Keratinocyte (primary cell): Measurements from ENCODE around the gene A2ML1. TPM values are rescaled to one million over a fixed set of nuclear protein-coding genes. Genes with fewer than 3 reads are reported as not detected.

Experiments used
- DNase-seq: peaks from one replicate; pipeline ENCODE4 v3.0.0-alpha.2; 2011; ENCODE audit warnings: low read depth, missing footprints, low spot score
- FAIRE-seq: peaks from 2 replicates; lab custom pipeline; 2011; peaks lifted over from hg19 to GRCh38; lab: Jason Lieb, UNC
- H2AFZ ChIP-seq: 2 replicates; pipeline ENCODE4 v1.6.0; 2012; ENCODE audit warnings: low read length, control low read depth, inconsistent platforms; ENCODE audit not compliant: control insufficient read depth
- H3K27ac ChIP-seq: 2 replicates; pipeline ENCODE4 v1.5.1; 2011; ENCODE audit warnings: low read length; ENCODE audit not compliant: control insufficient read depth, insufficient read depth
- H3K27me3 ChIP-seq: 3 replicates; pipeline ENCODE4 v1.6.0; 2011; ENCODE audit warnings: low read length; ENCODE audit not compliant: control insufficient read depth, insufficient read depth; ENCODE audit errors: extremely low read depth
- H3K36me3 ChIP-seq, 2 experiments: 2 replicates in 1 of 2; 3 replicates in 1 of 2; pipeline ENCODE4 v1.5.1; 2011; ENCODE audit warnings: low read length in 2 of 2, mild to moderate bottlenecking in 1 of 2; ENCODE audit not compliant: control insufficient read depth in 2 of 2, insufficient read depth in 2 of 2; ENCODE audit errors: extremely low read depth in 1 of 2
- H3K4me1 ChIP-seq: 3 replicates; pipeline ENCODE4 v1.5.1; 2011; ENCODE audit warnings: low read length; ENCODE audit not compliant: control insufficient read depth, insufficient read depth; ENCODE audit errors: extremely low read depth
- H3K4me2 ChIP-seq: 3 replicates; pipeline ENCODE4 v1.6.0; 2011; ENCODE audit warnings: low read depth, low read length; ENCODE audit not compliant: control insufficient read depth, insufficient read depth; ENCODE audit errors: extremely low read depth
- H3K4me3 ChIP-seq, 3 experiments: fragments of 200-600 bp in 1 of 3; sonication (generic) in 1 of 3; 2 replicates in 2 of 3; 3 replicates in 1 of 3; pipeline ENCODE4 v1.5.1; 2011 to 2016; ENCODE audit warnings: low read length in 3 of 3, mild to moderate bottlenecking in 3 of 3, control low read depth in 2 of 3, inconsistent platforms in 1 of 3, low read depth in 1 of 3, mixed read lengths in 1 of 3, mixed run types in 1 of 3, moderate library complexity in 1 of 3; ENCODE audit not compliant: control insufficient read depth in 2 of 3, insufficient read depth in 2 of 3; ENCODE audit errors: extremely low read depth in 1 of 3
- H3K79me2 ChIP-seq: 2 replicates; pipeline ENCODE4 v1.6.0; 2012; ENCODE audit warnings: low read length; ENCODE audit not compliant: control insufficient read depth, insufficient read depth
- H3K9ac ChIP-seq: 3 replicates; pipeline ENCODE4 v1.6.0; 2011; ENCODE audit warnings: low read length; ENCODE audit not compliant: control insufficient read depth, insufficient read depth; ENCODE audit errors: extremely low read depth
- H3K9me1 ChIP-seq: 3 replicates; pipeline ENCODE4 v1.6.0; 2011; ENCODE audit warnings: low read length; ENCODE audit not compliant: control insufficient read depth, insufficient read depth; ENCODE audit errors: extremely low read depth
- H3K9me3 ChIP-seq: 2 replicates; pipeline ENCODE4 v1.5.1; 2012; ENCODE audit warnings: low read depth, low read length; ENCODE audit not compliant: control insufficient read depth
- H4K20me1 ChIP-seq: 3 replicates; pipeline ENCODE4 v1.6.0; 2011; ENCODE audit warnings: low read length; ENCODE audit not compliant: control insufficient read depth, insufficient read depth; ENCODE audit errors: extremely low read depth
- EZH2 ChIP-seq: IDR thresholded peaks from one replicate; pipeline ENCODE4 v1.6.1; 2012; ENCODE audit warnings: inconsistent platforms, mild to moderate bottlenecking, low read length, moderate library complexity
- dilution Hi-C: fragments of 300-500 bp; cut with MboI; formaldehyde crosslinking; loops from one replicate; pipeline ENCODE4 v1.7.0; 2020; ENCODE audit warnings: low sequenced_read_pairs; ENCODE audit not compliant: extremely low pct_ligation_motif_present
- polyA plus RNA-seq, 5 experiments: library from polyadenylated mRNA; depleted of rRNA in 3 of 5; stranded (reverse) in 3 of 5; stranded (forward) in 1 of 5; unstranded in 1 of 5; fragments of >200 nt; gene quantifications; 1 replicate in 1 of 5; 2 replicates in 3 of 5; 3 replicates in 1 of 5; pipeline versions ENCODE4 v1.2.1 to v1.2.3, GENCODE V29; 2011 to 2012; ENCODE audit warnings: missing spikeins in 2 of 5, low read depth in 1 of 5, low replicate concordance in 1 of 5
- TF ChIP-seq, protein P1 (sequence below), 3 experiments: IDR thresholded peaks in 1 of 3; conservative IDR thresholded peaks in 1 of 3; optimal IDR thresholded peaks in 1 of 3; 2 replicates in 2 of 3; 3 replicates in 1 of 3; pipeline versions ENCODE3 to v1.5.1; 2011; ENCODE audit warnings: low read length in 3 of 3, mild to moderate bottlenecking in 3 of 3, moderate library complexity in 2 of 3, control low read depth in 1 of 3, inconsistent platforms in 1 of 3; ENCODE audit not compliant: insufficient read depth in 2 of 3; ENCODE audit errors: extremely low read depth in 1 of 3

Gene A2ML1
- polyA plus RNA-seq, 1 donor (not counting 4 experiments of a cell fraction or from before 2014, with no cell fraction given) = 81.1 TPM

DNA sequence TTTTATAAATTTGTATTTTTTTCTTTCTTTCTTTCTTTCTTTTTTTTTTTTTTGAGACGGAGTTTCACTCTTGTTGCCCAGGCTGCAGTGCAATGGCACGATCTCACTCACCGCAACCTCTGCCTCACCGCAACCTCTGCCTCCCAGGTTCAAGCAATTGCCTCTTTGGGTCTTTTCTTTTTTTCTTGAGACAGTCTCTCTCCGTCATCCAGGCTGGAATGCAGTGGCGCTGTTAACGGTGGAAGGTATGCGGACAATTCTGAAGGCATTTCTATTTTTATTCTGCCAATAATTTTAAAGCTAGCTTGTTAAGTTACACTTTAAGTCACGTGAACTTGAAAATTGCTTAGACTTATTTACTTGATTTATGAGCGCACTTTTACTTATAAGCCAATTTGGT, 83.1 kb downstream of the A2ML1 start:
- DNase-seq (no peak), FAIRE-seq (no peak)
- Histone ChIP-seq H3K27ac (no peak overlapping the region), H3K4me1 (no peaks in the 10 kb centered on the region), H4K20me1 (no peaks in the 10 kb centered on the region), H3K9me3 (no peaks in the 10 kb centered on the region), H3K79me2 (no peaks in the 10 kb centered on the region), H3K27me3 (no peaks in the 10 kb centered on the region), H2AFZ (no peak overlapping the region), H3K4me3 (no peak overlapping the region), H3K9me1 (no peaks in the 10 kb centered on the region), H3K9ac (no peak overlapping the region), H3K36me3 (no peaks in the 10 kb centered on the region), H3K4me2 (no peak overlapping the region)
- dilution Hi-C loops = no loop called here
- TF ChIP-seq, protein P1, sequence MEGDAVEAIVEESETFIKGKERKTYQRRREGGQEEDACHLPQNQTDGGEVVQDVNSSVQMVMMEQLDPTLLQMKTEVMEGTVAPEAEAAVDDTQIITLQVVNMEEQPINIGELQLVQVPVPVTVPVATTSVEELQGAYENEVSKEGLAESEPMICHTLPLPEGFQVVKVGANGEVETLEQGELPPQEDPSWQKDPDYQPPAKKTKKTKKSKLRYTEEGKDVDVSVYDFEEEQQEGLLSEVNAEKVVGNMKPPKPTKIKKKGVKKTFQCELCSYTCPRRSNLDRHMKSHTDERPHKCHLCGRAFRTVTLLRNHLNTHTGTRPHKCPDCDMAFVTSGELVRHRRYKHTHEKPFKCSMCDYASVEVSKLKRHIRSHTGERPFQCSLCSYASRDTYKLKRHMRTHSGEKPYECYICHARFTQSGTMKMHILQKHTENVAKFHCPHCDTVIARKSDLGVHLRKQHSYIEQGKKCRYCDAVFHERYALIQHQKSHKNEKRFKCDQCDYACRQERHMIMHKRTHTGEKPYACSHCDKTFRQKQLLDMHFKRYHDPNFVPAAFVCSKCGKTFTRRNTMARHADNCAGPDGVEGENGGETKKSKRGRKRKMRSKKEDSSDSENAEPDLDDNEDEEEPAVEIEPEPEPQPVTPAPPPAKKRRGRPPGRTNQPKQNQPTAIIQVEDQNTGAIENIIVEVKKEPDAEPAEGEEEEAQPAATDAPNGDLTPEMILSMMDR (optimal IDR thresholded peaks at IDR 0.05 in 1 of 3, IDR thresholded peaks at IDR 0.05 in 1 of 3, conservative IDR thresholded peaks at IDR 0.05 in 1 of 3; ENCODE audit: extremely low read depth in 1 of 3, insufficient read depth in 2 of 3, low read length in 3 of 3) = no peak
- TF ChIP-seq EZH2 = no peak

DNA sequence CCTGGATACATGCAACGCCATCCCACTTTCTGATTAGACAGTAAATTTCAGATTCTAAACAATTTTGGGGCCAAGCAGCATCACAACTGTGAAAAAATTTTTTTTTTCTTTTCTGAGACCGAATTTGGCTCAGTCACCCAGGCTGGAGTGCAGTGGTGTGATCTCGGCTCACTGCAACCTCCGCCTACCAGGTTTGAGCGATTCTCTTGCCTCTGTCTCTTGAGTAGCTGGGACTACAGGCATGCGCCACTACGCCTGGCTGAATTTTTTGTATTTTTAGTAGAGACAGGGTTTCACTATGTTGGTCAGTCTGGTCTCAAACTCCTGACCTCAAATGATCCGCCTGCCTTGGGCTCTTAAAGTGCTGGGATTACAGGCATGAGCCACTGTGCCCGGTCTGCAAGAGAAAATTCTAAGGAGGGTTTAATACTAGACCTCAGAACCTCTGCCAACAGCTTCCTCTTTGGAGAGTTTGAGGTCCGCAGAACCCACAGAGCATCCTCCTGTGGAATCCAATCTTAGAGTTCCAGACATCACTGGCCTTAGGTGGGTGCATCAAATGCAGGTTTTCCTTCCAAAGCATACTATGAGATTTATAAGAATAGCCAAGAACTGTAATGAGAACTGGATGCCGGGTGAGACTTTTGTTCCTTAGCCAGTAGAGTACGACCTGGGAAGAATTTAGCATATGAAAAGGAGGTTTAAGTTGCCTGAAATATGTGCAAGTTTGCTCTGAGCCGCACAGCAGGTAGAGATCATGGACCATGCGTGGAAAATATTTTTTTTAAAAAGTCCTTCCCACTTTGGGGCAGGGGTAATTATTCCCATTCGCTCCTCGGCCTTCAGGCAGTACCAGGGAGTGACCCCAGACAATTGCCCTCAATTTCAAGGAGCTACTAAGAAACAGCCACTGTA, 84.1 kb downstream of the A2ML1 start:
- H3K27ac ChIP-seq = no peak overlapping the region
- dilution Hi-C loops = no loop called here

More for the DNA sequence above, 84.1 kb downstream of the A2ML1 start:
- no peaks in the 10 kb centered on the region for H4K20me1 ChIP-seq
- no peak overlapping the region for H3K9ac ChIP-seq
- FAIRE-seq (no peak), DNase-seq (no peak)
- H3K27me3 ChIP-seq = no peaks in the 10 kb centered on the region
- H3K4me1 ChIP-seq = no peaks in the 10 kb centered on the region
- no peak overlapping the region for H2AFZ ChIP-seq
- H3K4me3 ChIP-seq = no peak overlapping the region
- no peak overlapping the region for H3K4me2 ChIP-seq
- H3K9me3 ChIP-seq = no peaks in the 10 kb centered on the region
- no peak for TF ChIP-seq EZH2
- TF ChIP-seq, protein P1 (optimal IDR thresholded peaks at IDR 0.05 in 1 of 3, IDR thresholded peaks at IDR 0.05 in 1 of 3, conservative IDR thresholded peaks at IDR 0.05 in 1 of 3; ENCODE audit: extremely low read depth in 1 of 3, insufficient read depth in 2 of 3, low read length in 3 of 3) = no peak
- H3K9me1 ChIP-seq = no peaks in the 10 kb centered on the region
- H3K79me2 ChIP-seq = no peaks in the 10 kb centered on the region
- no peaks in the 10 kb centered on the region for H3K36me3 ChIP-seq
